ENCODE results near the gene CBX8.

Gene CBX8

DNA sequence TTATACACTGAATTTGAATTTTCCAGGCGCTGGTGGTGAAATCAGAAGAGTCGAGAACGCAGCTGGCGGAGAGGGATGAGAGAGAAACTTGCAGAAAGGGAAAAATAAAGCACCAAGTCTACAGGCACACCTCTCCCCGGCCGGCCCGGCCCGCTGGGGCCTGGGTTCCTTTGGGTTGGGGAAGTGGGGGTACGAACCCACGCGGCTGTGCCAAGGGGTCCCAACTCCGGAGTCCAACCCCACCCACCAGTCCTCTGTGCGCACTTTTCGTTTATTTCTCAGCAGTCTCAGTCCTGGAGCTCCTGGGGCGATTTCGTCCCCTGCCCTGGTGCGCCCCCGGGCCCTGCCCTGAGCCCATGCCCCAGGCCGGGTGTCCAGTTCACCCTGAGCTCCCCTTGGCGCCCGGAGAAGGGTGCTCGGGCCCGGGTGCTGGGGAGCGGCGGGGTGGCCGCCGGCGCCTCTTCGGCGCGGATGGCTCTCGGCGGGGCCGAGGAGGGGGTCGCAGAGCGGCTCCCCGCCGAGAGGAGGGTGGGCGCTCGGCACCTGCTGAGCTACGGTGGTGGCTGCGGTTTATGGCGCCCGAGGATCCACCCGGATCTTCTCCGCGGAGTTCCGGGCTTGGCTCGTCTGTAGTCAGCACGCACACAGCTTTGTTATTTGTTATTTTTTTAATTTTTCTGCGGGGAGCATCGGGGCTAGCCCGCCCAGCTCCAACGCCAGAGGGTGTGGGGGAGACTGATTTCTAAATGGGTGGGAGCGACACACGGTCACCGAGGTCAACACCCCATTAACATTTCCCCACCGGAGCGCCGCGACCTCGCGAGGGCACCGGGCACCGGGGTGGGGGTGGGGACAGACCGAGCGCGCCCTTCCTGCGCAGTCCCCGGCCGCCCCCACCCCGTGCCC lies 15.7 kb upstream of the CBX8 start:
- Histone ChIP-seq H3K27me3 (no peaks in the 10 kb centered on the region), H3K4me1 (peaks cover 14% of the 10 kb centered on the region), H3K4me3 (ENCODE audit: low read depth, low read length) (peak overlapping the region; percentile 62), H3K36me3 (no peaks in the 10 kb centered on the region), H3K9me3 (no peaks in the 10 kb centered on the region)
- DNase-seq, result no peak
- TF ChIP-seq CTCF (IDR thresholded peaks at IDR 0.05; ENCODE audit: low read depth, low read length), result no peak

- H3K4me3 ChIP-seq (ENCODE audit: low read depth, low read length), result peak overlapping the region; percentile 62
- DNase-seq, result no peak
- no peaks in the 10 kb centered on the region for H3K9me3 ChIP-seq
- no peaks in the 10 kb centered on the region for H3K27me3 ChIP-seq
- TF ChIP-seq CTCF (IDR thresholded peaks at IDR 0.05; ENCODE audit: low read depth, low read length), result no peak
- H3K4me1 ChIP-seq, result peaks cover 17% of the 10 kb centered on the region
- no peaks in the 10 kb centered on the region for H3K36me3 ChIP-seq
Observed at GRCh38 chr17:79811868-79812352, 15.0 kb upstream of the CBX8 start.

DNA sequence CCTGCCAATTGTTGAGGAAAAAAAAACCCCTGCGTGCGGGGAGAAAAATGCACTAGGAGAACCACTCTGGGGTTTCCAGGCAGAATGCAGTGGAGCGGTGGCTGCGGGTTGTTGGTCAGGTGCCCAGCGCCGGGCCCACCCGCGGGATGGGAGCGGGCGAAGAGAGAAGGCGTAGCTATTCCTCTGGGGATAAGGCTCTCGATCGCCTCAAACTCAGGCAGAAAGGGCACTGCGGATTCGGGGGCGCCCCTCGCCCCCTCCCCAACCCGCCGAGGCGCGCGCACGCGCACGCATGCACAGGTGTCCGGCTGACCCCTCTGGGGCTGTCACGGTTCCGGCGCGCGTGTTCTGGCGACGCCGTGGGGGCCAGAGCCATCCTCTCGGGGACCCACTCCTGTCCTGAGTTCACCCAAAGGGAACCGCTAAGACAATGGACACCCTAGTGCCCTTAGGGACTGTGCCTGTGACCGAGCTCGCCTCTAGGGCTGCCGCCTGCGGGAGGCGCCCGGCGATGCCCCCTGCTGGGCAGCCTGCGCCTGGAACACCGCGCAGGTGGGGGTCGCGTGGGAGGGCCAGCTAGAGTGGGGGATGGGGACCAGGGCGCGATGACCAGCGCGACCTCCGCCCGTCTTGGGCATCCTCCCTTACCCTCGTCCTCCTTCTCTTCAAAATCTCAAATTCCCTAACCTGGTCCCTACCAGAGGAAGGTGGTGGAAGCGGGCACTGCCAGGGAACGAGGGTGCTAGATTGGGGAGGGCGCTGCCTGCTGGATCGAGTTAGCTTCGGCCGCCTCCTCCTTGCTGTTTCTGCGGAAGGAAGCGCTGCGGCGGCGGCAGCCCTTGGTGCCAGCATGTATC lies 14.4 kb upstream of the CBX8 start:
- peak; percentile 90 for TF ChIP-seq CTCF (IDR thresholded peaks at IDR 0.05; ENCODE audit: low read depth, low read length)
- peak; percentile 85 for DNase-seq

GRCh38 chr17:79810130-79811010 lies 13.5 kb upstream of the CBX8 start:
- DNase-seq, result peak; percentile 94
- Histone ChIP-seq H3K27me3 (no peaks in the 10 kb centered on the region), H3K4me1 (peaks cover 17% of the 10 kb centered on the region), H3K36me3 (no peaks in the 10 kb centered on the region), H3K9me3 (no peaks in the 10 kb centered on the region), H3K4me3 (ENCODE audit: low read depth, low read length) (peak overlapping the region; percentile 62)
- TF ChIP-seq CTCF (IDR thresholded peaks at IDR 0.05; ENCODE audit: low read depth, low read length), result no peak

More for the DNA sequence above, 14.4 kb upstream of the CBX8 start:
- H3K27me3 ChIP-seq, result no peaks in the 10 kb centered on the region
- peaks cover 17% of the 10 kb centered on the region for H3K4me1 ChIP-seq
- peak overlapping the region; percentile 62 for H3K4me3 ChIP-seq (ENCODE audit: low read depth, low read length)
- no peaks in the 10 kb centered on the region for H3K9me3 ChIP-seq
- H3K36me3 ChIP-seq, result no peaks in the 10 kb centered on the region

GRCh38 chr17:79809530-79810129 lies 12.8 kb upstream of the CBX8 start:
- TF ChIP-seq CTCF (IDR thresholded peaks at IDR 0.05; ENCODE audit: low read depth, low read length), result no peak
- Histone ChIP-seq H3K27me3 (no peaks in the 10 kb centered on the region), H3K36me3 (no peaks in the 10 kb centered on the region), H3K9me3 (no peaks in the 10 kb centered on the region), H3K4me3 (ENCODE audit: low read depth, low read length) (peak overlapping the region; percentile 45), H3K4me1 (peaks cover 17% of the 10 kb centered on the region)
- no peak for DNase-seq

Data from BE2C (cell line).